ENCODE results near the gene ZNF724.

ZNF724 gene

DNA sequence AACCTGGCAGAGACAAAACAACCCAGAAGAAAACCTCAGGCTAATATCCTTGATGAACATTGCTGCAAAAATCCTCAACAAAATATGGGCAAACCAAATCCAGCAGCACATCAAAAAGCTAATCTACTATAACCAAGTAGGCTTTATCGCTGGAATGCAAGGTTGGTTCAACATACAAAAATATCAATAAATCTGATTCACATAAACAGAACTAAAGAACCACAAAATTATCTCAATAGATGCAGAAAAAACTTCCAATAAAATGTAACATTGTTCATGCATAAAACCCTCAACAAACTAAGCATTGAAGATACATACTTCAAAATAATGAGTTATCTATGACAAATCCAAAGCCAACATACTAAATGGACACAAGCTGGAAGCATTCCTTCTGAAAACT lies 8.8 kb downstream of the ZNF724 start:
- TF ChIP-seq, protein P1, sequence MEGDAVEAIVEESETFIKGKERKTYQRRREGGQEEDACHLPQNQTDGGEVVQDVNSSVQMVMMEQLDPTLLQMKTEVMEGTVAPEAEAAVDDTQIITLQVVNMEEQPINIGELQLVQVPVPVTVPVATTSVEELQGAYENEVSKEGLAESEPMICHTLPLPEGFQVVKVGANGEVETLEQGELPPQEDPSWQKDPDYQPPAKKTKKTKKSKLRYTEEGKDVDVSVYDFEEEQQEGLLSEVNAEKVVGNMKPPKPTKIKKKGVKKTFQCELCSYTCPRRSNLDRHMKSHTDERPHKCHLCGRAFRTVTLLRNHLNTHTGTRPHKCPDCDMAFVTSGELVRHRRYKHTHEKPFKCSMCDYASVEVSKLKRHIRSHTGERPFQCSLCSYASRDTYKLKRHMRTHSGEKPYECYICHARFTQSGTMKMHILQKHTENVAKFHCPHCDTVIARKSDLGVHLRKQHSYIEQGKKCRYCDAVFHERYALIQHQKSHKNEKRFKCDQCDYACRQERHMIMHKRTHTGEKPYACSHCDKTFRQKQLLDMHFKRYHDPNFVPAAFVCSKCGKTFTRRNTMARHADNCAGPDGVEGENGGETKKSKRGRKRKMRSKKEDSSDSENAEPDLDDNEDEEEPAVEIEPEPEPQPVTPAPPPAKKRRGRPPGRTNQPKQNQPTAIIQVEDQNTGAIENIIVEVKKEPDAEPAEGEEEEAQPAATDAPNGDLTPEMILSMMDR (IDR thresholded peaks at IDR 0.05; ENCODE audit: control insufficient read depth, insufficient read depth, low read depth, low read length, missing control alignments) = no peak

DNA sequence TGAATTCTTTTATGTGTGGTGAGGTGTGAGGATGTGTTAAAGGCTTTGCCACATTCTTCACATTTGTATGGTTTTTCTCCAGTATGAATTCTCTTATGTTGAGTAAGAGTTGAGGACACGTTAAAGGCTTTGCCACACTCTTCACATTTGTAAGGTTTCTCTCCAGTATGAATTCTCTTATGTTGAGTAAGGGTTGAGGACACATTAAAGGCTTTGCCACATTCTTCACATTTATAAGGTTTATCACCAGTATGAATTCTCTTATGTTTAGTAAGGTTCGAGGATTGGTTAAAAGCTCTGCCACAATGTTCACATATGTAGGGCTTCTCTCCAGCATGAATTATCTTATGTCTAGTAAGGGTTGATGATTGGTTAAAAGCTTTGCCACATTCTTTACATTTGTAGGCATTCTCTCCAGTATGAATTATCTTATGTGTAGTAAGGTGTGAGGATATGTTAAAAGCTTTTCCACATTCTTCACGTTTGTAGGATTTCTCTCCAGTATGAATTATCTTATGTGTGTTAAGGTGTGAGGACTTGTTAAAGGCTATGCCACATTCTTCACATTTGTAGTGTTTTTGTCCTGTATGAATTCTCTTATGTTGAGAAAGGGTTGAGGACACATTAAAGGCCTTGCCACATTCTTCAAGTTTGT lies 27.1 kb downstream of the ZNF724 start:
- TF ChIP-seq, protein P1 (IDR thresholded peaks at IDR 0.05; ENCODE audit: control insufficient read depth, insufficient read depth, low read depth, low read length, missing control alignments) = no peak
- DNase-seq (ENCODE audit: low read depth) = no peak
- no peak overlapping the region for H3K4me3 ChIP-seq (ENCODE audit: control insufficient read depth, low read depth, low read length)

More for the DNA sequence above, 8.8 kb downstream of the ZNF724 start:
- H3K4me3 ChIP-seq (ENCODE audit: control insufficient read depth, low read depth, low read length) = no peak overlapping the region
- DNase-seq (ENCODE audit: low read depth) = no peak

DNA sequence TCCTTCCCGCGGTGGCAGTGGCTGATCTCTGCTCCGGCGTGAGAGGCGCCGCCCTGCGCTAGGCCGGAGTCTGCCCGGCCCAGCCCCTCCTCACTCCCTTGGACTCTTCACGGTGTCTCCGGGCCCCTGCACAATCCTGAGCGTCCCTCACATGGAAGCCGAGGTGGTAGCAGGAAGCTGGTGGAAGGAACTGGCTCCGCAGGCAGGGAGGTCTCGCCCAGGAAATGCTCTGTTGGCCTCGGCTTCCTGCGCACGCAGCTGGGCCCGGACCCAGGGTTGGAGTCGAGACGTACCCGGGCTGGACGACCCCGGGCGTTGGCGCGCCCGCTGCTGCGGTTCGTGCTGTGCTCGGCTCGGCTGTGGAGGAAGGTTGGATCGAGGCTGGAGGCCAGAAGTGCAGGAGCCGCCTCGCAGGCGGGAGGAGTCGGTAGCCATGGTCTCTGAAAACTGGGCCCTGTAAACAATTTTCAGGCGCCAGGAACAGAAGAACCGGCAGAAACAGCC lies 46.3 kb downstream of the ZNF724 start:
- DNase-seq (ENCODE audit: low read depth) = no peak
- TF ChIP-seq, protein P1 (IDR thresholded peaks at IDR 0.05; ENCODE audit: control insufficient read depth, insufficient read depth, low read depth, low read length, missing control alignments) = no peak
- H3K4me3 ChIP-seq (ENCODE audit: control insufficient read depth, low read depth, low read length) = peak overlapping the region; percentile 36

DNA sequence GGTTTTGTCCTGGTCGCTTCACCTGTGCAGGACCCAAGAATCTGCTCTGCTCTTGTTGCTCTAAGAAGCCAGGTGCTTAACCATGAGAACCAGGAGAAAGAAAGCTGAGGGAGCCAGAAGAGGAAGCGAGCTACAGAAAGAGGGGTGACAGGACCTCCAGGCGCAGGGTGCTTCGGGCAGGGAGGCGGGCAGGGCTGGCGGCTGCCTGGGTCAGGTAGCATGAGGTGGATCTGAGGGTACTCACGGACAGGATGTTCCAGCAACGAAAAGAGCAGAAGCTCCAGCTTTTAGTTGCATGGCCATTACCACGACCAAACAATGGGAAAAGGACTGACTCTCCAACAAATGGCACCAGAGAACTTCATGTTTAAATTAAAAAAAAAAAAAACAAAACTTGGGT lies 59.9 kb downstream of the ZNF724 start:
- no peak for DNase-seq (ENCODE audit: low read depth)
- TF ChIP-seq, protein P1 (IDR thresholded peaks at IDR 0.05; ENCODE audit: control insufficient read depth, insufficient read depth, low read depth, low read length, missing control alignments) = no peak
- H3K4me3 ChIP-seq (ENCODE audit: control insufficient read depth, low read depth, low read length) = no peak overlapping the region

DNA sequence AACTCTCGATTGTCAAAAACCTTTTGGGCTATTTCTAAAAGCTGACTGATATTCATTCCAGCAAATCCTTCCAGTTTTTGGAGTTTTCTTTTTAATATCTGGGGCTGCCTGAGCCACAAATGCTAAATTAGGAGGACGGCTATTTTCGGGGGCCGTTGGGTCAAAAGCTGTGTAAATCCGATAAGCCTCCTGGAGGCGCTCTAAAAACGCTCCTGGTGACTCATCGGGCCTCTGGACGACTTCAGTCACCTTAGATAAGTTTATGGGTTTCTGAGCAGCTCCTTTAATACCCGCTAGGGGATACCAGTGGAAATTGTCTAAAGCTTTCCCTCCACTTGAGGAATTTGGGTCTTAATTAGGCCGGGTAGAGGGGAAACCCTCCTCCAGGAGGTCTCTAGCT lies 66.9 kb downstream of the ZNF724 start:
- TF ChIP-seq, protein P1 (IDR thresholded peaks at IDR 0.05; ENCODE audit: control insufficient read depth, insufficient read depth, low read depth, low read length, missing control alignments) = no peak
- DNase-seq (ENCODE audit: low read depth) = no peak
- H3K4me3 ChIP-seq (ENCODE audit: control insufficient read depth, low read depth, low read length) = no peak overlapping the region

Measured in AG09309 (cell line).